Measurements from ENCODE around the gene PLEKHG2.

Gene PLEKHG2

DNA sequence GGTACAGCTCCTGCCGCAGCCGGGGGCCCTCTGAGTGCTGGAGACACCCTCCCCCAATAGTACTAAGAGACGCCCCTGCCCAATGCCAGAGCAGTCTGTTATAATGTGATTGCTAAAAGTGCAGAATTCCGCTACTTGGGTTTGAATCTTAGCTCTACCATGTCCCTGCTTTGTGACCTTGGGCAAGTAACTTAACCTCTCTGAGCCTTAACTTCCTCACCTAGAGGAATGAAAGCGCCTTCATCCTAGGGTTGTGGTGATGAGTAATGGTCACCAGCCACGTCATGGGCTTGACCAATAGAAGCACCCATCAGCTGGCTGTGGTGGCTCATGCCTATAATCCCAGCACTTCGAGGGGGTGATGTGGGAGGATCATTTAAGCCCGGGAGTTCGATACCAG is 6.5 kb downstream of the PLEKHG2 start:
- no peak for DNase-seq (ENCODE audit: low read depth)

DNA sequence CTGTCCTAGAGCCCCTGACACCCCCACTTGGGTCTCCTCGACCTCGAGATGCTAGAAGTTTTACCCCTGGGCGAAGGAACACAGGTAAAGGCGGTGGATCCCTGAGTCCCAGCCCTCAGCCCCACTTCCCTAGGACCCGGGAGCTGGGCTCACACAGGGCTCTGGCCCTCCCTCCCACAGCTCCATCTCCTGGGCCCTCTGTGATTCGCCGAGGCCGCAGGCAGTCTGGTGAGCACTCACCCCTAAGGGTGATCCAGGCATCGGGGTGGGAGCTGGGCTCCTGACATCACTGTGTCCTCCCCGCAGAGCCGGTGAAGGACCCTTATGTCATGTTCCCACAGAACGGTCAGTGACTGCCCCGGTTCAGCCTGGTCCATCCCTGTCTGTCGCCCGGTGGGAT is 8.3 kb downstream of the PLEKHG2 start:
- no peak for DNase-seq (ENCODE audit: low read depth)

DNA sequence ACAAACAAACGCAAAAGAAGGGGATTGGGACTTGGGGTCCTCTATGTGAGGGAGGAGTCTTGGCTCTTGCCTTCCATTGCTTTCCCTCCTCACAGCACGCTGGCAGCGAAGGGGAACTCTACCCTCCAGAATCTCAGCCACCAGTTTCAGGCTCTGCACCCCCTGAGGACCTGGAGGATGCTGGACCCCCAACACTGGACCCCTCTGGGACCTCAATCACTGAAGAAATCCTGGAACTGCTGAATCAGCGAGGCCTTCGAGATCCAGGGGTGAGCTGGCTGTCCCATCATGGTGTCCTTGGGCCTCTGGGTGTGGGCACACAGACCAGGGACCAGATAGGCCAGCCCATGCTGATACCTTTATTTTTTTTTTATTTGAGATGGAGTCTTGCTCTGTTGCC is 9.6 kb downstream of the PLEKHG2 start:
- DNase-seq (ENCODE audit: low read depth) = no peak

DNA sequence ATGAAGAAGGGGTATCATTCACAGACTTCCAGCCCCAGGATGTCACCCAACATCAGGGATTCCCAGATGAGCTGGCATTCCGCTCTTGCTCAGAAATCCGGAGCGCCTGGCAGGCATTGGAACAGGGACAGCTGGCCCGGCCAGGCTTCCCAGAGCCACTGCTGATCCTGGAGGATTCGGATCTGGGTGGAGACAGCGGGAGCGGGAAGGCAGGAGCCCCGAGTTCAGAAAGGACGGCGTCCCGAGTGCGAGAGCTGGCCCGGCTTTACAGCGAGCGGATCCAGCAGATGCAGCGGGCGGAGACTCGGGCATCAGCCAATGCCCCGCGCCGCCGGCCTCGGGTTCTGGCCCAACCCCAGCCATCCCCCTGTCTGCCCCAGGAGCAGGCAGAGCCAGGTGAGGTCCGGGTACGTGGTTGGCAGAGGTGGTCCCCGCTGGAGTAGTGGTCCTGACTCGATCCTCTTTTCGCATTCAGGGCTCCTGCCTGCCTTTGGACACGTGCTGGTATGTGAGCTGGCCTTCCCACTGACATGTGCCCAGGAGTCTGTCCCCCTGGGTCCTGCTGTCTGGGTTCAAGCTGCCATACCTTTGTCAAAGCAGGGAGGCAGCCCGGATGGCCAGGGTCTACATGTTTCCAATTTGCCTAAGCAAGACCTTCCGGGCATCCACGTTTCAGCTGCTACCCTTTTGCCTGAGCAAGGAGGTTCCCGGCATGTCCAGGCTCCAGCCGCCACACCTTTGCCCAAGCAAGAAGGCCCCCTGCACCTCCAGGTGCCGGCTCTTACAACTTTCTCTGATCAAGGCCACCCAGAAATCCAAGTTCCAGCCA is 11.0 kb downstream of the PLEKHG2 start:
- no peak for DNase-seq (ENCODE audit: low read depth)

DNA sequence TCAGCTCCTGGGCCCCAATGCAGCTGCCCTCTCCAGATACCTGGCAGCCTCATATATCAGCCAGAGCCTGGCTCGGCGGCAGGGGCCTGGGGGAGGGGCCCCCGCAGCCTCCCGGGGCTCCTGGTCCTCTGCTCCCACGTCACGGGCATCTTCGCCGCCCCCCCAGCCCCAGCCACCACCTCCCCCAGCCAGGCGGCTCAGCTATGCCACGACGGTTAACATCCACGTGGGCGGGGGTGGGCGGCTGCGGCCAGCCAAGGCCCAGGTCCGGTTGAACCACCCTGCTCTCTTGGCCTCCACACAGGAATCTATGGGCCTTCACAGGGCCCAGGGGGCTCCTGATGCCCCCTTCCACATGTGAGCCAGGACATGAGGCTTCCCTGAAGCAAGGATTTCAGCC is 12.5 kb downstream of the PLEKHG2 start:
- DNase-seq (ENCODE audit: low read depth) = no peak

DNA sequence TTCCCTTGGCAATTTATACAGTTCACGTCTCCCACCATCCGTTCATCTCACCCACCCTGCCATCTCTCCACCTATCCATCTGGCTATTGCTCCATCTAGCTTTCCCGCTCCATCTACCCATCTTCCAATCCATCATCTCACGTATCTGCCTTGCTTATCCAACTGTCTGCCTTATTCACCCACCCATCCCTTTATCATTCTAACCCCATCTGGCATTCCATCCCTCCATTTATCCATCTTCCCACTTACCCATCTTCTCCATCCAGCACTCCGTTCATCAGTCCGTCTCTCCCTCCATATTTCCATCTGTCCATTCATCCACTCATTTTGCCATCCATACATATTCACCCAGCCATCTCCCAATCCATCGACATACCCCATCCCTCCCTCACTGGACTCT is 13.3 kb downstream of the PLEKHG2 start:
- no peak for DNase-seq (ENCODE audit: low read depth)

DNA sequence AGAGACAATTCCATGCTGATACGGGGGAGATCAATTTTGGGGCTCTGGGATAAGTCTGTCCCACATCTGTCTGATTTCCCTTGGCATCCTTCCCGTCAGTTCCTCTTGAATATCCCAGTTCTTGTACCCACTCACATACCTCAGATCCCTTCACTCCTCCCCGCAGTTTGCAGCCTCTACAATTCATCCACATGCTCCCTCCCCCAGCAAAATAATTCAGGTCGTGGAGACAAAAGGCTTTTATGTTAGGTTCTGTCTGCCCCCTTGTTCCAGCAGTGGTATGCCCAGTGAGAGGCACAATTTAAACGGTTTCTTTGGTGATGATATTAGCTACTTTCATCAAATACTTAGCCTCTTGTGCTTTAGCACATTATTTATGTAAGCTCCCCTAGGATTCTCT is 13.7 kb downstream of the PLEKHG2 start:
- DNase-seq (ENCODE audit: low read depth) = no peak

DNA sequence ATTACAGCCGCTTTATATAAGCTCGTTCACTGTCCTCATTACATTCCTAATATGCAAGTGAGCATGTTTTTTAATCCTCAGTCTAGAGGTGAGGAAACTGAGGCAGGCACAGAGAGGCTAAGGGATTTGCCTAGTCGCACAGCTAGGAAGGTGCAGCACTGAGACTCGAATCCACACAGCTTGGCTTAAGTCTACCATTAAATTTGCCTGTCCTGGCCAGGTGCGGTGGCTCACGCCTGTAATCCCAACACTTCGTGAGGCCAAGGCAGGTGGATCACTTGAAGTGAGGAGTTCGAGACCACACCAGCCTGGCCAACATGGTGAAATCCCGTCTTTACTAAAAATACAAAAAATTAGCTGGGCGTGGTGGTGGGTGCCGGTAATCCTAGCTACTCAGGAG is 15.2 kb downstream of the PLEKHG2 start:
- no peak for DNase-seq (ENCODE audit: low read depth)

DNA sequence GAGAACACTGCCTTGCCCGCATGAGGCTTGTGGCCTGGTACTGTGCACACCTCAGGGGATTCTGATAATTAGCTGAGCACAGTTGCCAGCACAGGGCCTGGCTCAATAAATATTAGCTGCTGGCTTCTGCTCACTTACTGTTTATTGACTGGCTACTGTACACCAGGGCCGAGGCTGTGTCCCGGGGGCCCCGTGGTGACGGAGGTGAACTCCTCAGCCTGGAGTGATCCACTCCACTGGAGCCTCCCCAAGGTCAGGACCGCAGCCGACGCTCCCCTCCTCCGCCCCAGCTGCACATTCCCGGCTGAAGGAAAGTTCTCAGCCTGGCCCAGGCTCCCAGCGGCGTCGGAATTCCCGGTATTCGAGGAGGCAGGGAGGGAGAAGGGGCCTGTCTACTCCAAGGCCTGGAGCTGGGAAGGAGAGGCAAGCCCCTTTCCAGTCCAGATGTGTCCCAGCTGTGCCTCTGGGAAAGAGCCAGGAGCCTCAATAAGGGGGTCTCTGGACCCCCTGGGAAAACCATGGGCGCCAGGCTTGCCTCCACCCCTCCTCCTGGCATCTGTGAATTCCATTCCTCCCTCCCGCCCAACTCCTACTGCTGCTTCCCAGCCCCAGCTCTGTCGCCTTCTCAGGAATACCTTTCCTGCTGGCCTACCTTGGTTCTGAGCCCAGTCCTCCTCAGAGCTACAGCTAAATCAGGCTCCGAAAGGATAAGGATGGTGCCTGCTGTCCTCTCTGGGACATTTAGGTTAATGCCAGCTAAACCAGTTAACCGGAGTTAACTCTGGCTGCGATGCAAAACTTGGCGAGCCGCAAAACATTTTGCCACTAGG is 16.0 kb downstream of the PLEKHG2 start:
- no peak for DNase-seq (ENCODE audit: low read depth)

DNA sequence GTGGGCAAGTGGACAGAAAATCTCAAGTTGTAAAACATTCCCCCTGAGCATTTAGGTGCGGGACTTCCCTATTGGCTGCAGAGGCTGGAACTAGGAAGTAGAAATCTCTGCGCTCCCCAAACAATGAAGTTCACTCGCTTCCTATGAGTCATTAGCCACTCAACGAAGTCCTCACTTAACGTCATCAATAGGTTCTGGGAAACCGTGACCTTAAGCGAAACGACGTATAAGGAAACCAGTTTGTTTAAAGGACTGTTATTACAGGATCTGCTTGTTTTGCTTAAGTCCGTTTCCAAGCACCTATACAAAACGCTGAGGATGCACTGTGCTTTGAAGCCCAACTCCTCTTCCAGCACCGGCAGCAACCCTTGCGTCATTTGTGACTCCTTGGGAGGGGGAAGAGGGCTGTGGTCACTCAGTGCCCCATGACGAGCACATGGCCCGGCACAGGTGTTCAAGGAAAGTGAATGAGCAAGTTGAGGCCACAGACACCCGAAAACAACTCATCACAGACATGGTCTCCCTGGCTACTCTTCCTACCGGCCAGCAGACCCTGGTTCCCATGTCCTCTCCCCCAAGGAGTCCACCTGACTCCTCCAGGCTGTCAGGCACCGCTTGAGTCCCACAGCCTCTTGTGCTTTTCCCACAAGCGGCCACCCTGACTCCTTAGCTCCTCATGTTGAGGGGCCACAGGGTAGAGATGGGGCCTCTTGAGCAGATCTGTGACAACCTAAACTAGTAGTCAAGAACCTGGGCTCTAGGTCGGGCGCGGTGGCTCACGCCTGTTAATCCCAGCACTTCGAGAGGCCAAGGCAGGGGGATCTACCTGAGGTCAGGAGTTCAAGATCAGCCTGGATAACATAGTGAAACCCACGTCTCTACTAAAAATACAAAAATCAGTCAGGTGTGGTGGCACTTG is 18.5 kb downstream of the PLEKHG2 start:
- no peak for DNase-seq (ENCODE audit: low read depth)

DNA sequence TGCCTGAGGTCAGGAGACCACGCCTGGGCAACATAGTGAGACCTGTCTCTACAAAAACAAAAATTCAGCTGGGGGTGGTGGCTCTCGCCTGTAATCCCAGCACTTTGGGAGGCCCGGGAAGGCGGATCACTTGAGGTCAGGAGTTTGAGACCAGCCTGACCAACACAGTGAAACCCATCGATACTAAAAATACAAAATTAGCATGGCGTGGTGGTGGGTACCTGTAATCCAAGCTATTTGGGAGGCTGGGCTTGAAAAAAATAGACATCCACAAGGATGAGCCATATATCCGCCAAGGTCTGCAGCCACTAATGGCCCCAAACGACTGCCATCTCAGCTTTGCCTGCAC is 20.2 kb downstream of the PLEKHG2 start:
- no peak for DNase-seq (ENCODE audit: low read depth)

DNA sequence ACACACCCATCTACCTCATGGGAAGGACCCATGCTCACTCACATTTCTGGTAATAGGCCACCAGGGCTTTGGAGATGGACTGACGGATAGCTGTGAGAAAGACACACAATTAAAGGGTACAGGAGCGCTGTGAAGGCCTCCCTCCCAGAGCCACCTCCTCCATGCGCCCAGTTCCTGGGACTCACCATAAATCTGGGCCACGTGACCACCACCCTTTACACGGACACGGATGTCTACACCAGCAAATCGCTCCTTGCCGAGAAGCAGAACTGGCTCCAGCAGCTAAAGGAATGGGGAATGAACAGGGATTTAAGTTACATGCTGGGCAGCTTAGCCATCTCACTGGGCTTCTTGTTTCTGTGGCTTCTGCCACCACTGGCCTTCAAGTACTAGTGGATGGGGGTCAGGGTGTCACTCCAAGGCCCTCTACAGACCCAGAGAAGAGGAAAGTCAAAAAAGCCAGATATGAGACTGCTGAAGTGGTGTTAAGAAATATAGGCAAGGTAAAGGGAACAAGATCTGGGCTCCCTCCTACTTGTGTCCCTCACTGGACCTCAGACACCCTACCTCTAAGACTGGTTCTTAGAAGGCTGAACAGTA is 21.1 kb downstream of the PLEKHG2 start:
- no peak for DNase-seq (ENCODE audit: low read depth)

DNA sequence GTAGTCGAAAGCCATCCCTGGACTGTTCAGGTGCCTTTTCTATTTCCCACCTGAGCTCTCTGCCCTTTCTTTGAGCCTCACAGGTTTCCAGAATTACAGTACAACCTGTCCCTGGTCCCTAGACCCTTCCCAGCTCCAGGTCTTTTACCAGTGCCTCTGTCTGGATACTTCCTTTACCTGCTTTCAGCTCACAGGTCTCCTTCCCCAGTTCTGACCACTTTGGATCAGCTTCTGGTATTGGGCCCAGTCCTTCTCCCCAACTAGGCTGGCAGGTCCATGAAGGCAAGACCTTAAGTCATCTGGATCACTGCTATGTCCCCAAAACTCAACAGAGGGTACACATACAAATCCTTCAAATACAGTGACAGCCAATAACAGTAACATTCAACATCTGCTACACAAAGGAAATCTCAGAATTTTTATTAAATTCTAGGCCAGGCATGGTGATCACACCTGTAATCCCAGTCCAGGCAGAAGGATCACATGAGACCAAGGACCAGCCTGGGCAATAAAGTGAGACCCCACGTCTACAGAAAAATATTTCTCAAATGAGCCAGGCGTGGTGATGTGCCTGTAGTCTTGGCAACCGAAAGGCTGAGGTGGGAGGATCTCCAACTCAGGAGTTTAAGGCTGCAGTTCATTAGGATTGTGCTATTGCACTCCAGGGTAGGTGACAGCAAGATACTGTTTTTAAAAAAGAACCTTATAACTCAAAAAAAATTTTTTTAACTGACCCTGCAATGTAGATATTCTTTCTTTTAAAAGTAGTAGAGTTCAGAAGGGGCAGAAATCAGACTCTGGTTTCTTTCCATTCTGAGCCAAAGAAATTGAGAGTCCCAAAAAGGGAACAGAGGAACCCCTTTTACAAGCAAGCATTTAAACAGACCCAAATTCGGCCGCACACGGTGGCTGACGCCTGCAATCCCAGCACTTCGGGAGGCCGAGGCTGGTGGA is 21.9 kb downstream of the PLEKHG2 start:
- DNase-seq (ENCODE audit: low read depth) = no peak

DNA sequence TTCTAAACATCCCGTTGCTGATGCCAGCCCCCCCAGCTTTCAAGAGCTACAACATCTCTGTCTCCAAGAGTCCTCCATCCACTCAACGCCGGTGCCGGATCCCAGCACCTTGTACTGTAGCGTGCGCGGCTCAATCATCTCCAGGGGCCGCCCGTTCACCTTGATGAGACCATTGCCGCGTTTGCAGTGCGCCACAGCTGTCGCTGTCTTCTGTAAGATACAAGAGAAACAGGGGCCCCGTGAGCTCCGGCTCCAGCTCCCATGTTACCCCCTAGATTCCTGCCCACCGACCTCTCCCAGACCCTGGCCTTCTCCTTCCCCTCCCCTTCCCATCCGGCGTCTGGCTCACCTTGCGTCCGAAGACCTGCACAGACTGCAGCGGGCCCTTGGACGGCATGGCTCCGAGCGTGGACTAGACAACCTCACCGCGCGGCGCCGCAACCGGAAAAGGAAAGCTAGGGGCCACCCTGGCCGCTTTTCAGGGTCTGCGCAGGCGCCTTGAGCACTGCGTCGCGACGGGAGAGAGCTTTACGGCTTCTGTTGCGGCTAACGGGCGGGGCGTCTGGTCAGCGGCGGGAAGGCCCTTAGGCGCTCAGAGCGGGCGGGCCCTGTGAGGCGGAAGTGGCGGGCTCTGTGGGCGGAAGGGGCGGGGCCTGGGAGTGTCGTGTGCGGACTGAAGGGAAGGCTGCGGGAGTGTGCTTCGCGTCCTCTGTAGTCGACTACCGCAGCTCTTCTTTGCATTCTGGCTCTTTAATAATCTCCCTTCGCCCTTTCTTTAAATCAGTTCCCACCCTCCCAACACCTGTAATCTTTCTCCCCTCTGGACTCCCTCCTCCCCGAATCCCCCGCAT is 23.3 kb downstream of the PLEKHG2 start, which contains the start of gene RPS16:
RPS16 (minus strand) TSS at position 451 of the 851 bp plus-strand sequence; CDS start at position 397, 54 bp downstream.
- peak; percentile 99 for DNase-seq (ENCODE audit: low read depth)

DNA sequence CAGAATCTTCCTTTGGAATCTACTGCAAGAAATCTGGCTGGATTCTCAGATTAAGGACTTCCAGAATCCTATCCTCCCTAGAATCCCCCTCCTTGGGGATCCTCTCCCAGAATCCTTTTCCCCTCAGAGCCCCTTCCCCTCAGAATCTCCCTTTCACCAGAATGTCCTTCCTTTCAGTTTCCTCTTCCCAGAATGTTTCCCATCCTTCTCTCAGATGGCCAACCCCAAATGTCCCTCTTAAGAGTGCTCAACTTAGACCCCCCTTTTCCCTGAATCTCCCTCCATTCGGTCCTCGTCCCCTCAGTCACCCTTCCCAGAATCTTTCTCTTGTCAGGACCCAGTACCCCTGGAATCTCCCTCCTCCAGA is 23.9 kb downstream of the PLEKHG2 start:
- DNase-seq (ENCODE audit: low read depth) = no peak

DNA sequence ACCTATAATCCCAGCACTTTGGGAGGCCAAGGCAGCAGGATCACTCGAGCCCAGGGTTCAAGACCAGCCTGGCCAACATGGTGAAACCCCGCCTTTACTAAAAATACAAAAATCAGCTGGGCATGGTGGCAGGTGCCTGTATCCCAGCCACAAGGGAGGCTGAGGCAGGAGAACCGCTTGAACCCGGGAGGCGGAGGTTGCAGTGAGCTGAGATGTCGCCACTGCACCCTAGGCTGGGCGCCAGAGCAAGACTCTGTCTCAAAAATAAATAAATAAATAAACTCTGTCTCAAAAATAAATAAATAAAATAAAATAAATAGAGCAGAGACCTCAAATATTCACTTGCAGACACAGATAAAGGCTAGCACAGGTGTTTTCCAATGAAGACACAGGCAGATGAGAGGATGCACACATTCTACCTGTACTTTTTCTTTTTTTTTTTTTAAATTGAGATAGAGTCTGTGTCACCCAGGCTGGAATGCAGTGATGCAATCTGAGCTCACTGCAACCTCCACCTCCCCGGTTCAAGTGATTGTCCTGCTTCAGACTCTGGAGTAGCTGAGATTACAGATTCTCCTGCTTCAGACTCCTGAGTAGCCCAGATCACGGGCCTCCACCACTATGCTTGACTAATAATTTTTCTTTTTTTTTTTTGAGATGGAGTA is 25.9 kb downstream of the PLEKHG2 start:
- DNase-seq (ENCODE audit: low read depth) = no peak

DNA sequence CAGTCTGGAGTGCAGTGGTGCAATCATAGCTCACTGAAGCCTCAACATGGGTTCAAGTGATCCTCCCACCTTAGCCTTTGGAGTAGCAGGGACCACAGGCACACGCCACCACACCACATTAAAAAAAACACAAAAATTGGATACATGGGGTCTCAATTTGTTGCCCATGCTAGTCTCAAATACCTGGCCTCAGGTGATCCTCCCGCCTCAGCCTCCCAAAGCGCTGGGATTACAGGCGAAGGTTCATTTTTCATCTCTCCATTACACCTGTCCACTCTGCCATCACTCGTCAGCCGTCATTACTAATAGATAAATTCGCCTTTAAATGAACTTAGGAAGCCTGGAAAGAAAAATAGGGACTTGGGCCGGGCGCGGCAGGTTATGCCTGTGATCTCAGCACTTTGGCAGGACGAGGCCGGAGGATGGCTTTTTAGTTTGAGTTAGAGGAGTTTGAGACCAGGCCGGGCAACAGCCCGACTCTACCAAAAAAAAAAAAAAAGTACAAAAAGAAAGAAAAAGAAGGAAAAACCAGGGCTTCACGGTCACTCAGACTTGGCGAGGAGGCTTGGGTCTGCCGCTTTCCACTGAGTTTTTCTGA is 32.2 kb downstream of the PLEKHG2 start:
- no peak for DNase-seq (ENCODE audit: low read depth)

DNA sequence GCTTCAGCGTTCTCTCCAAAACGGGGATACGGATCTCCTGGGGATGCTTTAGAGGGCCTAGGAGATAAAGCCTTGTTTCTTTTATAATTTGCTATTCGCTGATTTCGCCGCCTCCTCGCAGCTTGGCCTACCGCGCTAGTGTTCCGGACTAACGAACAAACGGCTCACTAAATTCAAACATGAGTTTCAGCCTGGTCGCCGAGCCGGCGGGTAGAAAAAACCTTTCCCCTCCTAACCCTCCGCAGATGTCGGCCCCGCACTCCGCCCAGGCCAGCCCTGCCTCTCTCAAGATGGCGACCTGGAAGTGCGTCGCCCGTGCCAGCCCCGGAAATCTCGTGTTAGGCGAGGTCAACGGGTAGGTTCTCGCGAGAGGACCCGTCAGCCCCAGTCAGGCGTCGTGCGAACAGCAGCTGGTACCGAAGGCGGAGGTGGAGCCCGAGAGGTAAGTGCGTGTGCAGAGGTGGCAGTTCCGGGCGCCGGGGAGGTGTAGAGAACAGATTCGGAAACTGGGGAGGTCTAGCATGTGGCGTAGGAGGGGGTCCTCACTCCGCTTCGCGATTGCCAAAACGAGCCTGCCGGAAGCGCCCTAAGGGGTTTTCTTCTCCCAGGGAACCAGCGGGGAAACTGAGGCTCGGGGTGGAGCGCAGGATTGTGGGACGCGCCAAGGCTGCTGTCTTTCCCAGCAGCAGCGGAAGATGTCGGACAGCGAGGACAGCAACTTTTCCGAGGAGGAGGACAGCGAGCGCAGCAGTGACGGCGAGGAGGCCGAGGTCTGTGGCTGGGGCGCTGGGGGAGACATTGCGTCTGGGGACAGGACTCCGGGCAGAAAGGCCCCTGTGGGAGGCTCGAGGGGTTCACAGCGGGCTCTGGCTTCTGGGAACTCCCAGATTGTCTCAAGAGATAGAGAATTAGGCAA is 33.0 kb downstream of the PLEKHG2 start, which contains the start of gene SUPT5H:
SUPT5H (plus strand) TSS at position 387 of the 916 bp plus-strand sequence; CDS start at position 696, 309 bp downstream.
- DNase-seq (ENCODE audit: low read depth) = peak; percentile 97
